Left ventricle myocardium inferior (tissue), 1 donor: ENCODE data around the gene RCHY1. TPM values are rescaled to one million over a fixed set of nuclear protein-coding genes. Genes with fewer than 3 reads are reported as not detected.

ENCODE experiments used
- DNase-seq: peaks from one replicate; pipeline ENCODE4 v3.0.0-alpha.2; 2020
- H3K27ac ChIP-seq: fragments of 200-600 bp; replicated peaks from 2 replicates; pipeline ENCODE4 v1.8.0; 2021
- H3K27me3 ChIP-seq: fragments of 200-600 bp; 2 replicates; pipeline ENCODE4 v1.8.0; 2021; ENCODE audit warnings: low read depth
- H3K36me3 ChIP-seq: fragments of 200-600 bp; 2 replicates; pipeline ENCODE4 v1.8.0; 2021
- H3K4me1 ChIP-seq: fragments of 200-600 bp; 2 replicates; pipeline ENCODE4 v1.8.0; 2021
- H3K4me3 ChIP-seq: fragments of 200-600 bp; 2 replicates; pipeline ENCODE4 v1.8.0; 2021; ENCODE audit warnings: mild to moderate bottlenecking, moderate library complexity
- H3K9me3 ChIP-seq: fragments of 200-600 bp; replicated peaks from 2 replicates; pipeline ENCODE4 v1.8.0; 2021
- CTCF ChIP-seq: fragments of 200-600 bp; IDR thresholded peaks from 2 replicates; pipeline ENCODE4 v1.8.0; 2021; ENCODE audit warnings: antibody characterized with exemption, mild to moderate bottlenecking, borderline replicate concordance
- intact Hi-C: fragments of 100-400 bp; cut with micrococcal nuclease; formaldehyde crosslinking; loops from one replicate; pipeline ENCODE4 v1.11.0; 2022
- total RNA-seq: library from RNA; stranded (reverse); fragmentation: NEBNext Ultra II Directional; extraction: Animal tissue kit (Norgen Biotek cat#: 25700); gene quantifications from one replicate; pipeline ENCODE4 v1.2.1, GENCODE V29; 2021
- donor health status: DM: no; HTN: yes; CAD: no; lungs with severe emphysema.

The RCHY1 gene
- total RNA-seq, 1 donor from 2014 or later = 42.6 TPM

- no peak overlapping the region for H3K4me3 ChIP-seq
- no peaks in the 10 kb centered on the region for H3K36me3 ChIP-seq
- peaks cover 9% of the 10 kb centered on the region for H3K27me3 ChIP-seq
- H3K4me1 ChIP-seq = no peaks in the 10 kb centered on the region
- TF ChIP-seq CTCF = no peak
- H3K27ac ChIP-seq = no peak overlapping the region
- intact Hi-C loops = no loop called here
- H3K9me3 ChIP-seq = no peaks in the 10 kb centered on the region
- DNase-seq = no peak
These were observed 85.0 kb downstream of the RCHY1 start for GRCh38 chr4:75429208-75429607.

Other genes starting within 250 kb of the RCHY1 start
- 22.8 TPM for gene THAP6, start 70 bp upstream of the RCHY1 start, total RNA-seq
- gene ODAPH, start 41.7 kb upstream of the RCHY1 start, total RNA-seq = not detected
- gene CDKL2, start 116.1 kb upstream of the RCHY1 start, total RNA-seq = 0.11 TPM
- gene G3BP2, start 159.0 kb upstream of the RCHY1 start, total RNA-seq = 71.2 TPM
- 84.3 TPM for gene USO1, start 210.2 kb upstream of the RCHY1 start, total RNA-seq